GM23338 (cell line): ENCODE results near the gene MRPS5. TPM values are rescaled to one million over a fixed set of nuclear protein-coding genes. Genes with fewer than 3 reads are reported as not detected.

Experiments
- CREB1 ChIP-seq: fragments of 250-450 bp; sonication (Bioruptor Pico); IDR thresholded peaks from 2 replicates; pipeline ENCODE4 v1.5.0; 2020; ENCODE audit warnings: low read depth, mild to moderate bottlenecking, moderate library complexity
- JUNB ChIP-seq: IDR thresholded peaks from one replicate; pipeline ENCODE4 v1.6.1; 2016; ENCODE audit warnings: antibody characterized with exemption; ENCODE audit not compliant: unreplicated experiment
- POLR2AphosphoS5 ChIP-seq: IDR thresholded peaks from 2 replicates; pipeline ENCODE4 v1.6.1; 2016; ENCODE audit warnings: antibody characterized with exemption, low read depth
- STAT1 ChIP-seq: IDR thresholded peaks from one replicate; pipeline ENCODE4 v1.6.1; 2016; ENCODE audit warnings: antibody characterized with exemption; ENCODE audit not compliant: unreplicated experiment
- ZNF114 ChIP-seq: fragments of 250-450 bp; sonication (Bioruptor Pico); IDR thresholded peaks from 2 replicates; pipeline ENCODE4 v1.5.0; 2020; ENCODE audit warnings: mild to moderate bottlenecking, moderate library complexity
- ZNF331 ChIP-seq: fragments of 250-450 bp; sonication (Bioruptor Pico); IDR thresholded peaks from 2 replicates; pipeline ENCODE4 v1.5.0; 2020; ENCODE audit warnings: low read depth, mild to moderate bottlenecking, moderate library complexity
- polyA plus RNA-seq: library from polyadenylated mRNA; unstranded; fragments of >200 nt; fragmentation: Nextera tagmentation; extraction: Ambion mirVana; gene quantifications from 2 replicates; pipeline ENCODE4 v1.2.1, GENCODE V29; 2016
- total RNA-seq: library from RNA; depleted of rRNA; stranded (reverse); fragments of >200 nt; shearing (Covaris generic); gene quantifications from 2 replicates; pipeline ENCODE4 v1.2.3, GENCODE V29; 2014
- TF ChIP-seq, protein P1 (sequence below): fragments of 250-450 bp; sonication (Bioruptor Pico); IDR thresholded peaks from 2 replicates; pipeline ENCODE4 v1.5.0; 2020; ENCODE audit warnings: mild to moderate bottlenecking, moderate library complexity
- TF ChIP-seq, protein P2 (sequence below): IDR thresholded peaks from one replicate; pipeline ENCODE4 v1.6.1; 2018; ENCODE audit warnings: antibody characterized with exemption; ENCODE audit not compliant: unreplicated experiment

Gene MRPS5
- total and polyA plus RNA-seq, 2 experiments from 2014 or later = 51.9 to 79.0 TPM

DNA sequence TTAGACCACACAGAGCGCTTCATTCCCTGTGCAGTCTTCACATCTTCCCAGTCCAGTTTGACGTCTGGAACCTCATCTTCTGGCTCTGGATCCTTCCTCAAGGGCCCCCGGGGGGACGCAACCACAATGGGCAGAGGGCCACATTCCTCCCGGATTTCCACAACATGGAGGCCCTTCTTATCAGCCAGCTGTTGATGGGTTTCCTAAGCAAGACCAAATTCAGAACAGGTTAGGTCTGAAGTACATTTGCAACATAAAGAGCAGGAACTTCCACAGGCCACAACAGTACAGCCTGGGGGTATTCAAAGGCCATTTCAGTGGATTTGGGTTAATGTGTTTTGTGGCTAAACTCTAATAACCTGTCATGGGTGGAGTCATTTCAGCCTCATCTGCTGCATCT is 34.2 kb downstream of the MRPS5 start (continued):
- TF ChIP-seq, protein P1, sequence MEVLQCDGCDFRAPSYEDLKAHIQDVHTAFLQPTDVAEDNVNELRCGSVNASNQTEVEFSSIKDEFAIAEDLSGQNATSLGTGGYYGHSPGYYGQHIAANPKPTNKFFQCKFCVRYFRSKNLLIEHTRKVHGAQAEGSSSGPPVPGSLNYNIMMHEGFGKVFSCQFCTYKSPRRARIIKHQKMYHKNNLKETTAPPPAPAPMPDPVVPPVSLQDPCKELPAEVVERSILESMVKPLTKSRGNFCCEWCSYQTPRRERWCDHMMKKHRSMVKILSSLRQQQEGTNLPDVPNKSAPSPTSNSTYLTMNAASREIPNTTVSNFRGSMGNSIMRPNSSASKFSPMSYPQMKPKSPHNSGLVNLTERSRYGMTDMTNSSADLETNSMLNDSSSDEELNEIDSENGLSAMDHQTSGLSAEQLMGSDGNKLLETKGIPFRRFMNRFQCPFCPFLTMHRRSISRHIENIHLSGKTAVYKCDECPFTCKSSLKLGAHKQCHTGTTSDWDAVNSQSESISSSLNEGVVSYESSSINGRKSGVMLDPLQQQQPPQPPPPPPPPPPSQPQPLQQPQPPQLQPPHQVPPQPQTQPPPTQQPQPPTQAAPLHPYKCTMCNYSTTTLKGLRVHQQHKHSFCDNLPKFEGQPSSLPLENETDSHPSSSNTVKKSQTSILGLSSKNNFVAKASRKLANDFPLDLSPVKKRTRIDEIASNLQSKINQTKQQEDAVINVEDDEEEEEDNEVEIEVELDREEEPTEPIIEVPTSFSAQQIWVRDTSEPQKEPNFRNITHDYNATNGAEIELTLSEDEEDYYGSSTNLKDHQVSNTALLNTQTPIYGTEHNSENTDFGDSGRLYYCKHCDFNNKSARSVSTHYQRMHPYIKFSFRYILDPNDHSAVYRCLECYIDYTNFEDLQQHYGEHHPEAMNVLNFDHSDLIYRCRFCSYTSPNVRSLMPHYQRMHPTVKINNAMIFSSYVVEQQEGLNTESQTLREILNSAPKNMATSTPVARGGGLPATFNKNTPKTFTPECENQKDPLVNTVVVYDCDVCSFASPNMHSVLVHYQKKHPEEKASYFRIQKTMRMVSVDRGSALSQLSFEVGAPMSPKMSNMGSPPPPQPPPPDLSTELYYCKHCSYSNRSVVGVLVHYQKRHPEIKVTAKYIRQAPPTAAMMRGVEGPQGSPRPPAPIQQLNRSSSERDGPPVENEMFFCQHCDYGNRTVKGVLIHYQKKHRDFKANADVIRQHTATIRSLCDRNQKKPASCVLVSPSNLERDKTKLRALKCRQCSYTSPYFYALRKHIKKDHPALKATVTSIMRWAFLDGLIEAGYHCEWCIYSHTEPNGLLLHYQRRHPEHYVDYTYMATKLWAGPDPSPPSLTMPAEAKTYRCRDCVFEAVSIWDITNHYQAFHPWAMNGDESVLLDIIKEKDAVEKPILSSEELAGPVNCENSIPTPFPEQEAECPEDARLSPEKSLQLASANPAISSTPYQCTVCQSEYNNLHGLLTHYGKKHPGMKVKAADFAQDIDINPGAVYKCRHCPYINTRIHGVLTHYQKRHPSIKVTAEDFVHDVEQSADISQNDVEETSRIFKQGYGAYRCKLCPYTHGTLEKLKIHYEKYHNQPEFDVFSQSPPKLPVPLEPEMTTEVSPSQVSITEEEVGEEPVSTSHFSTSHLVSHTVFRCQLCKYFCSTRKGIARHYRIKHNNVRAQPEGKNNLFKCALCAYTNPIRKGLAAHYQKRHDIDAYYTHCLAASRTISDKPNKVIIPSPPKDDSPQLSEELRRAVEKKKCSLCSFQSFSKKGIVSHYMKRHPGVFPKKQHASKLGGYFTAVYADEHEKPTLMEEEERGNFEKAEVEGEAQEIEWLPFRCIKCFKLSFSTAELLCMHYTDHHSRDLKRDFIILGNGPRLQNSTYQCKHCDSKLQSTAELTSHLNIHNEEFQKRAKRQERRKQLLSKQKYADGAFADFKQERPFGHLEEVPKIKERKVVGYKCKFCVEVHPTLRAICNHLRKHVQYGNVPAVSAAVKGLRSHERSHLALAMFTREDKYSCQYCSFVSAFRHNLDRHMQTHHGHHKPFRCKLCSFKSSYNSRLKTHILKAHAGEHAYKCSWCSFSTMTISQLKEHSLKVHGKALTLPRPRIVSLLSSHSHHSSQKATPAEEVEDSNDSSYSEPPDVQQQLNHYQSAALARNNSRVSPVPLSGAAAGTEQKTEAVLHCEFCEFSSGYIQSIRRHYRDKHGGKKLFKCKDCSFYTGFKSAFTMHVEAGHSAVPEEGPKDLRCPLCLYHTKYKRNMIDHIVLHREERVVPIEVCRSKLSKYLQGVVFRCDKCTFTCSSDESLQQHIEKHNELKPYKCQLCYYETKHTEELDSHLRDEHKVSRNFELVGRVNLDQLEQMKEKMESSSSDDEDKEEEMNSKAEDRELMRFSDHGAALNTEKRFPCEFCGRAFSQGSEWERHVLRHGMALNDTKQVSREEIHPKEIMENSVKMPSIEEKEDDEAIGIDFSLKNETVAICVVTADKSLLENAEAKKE (CRISPR knock-in tag) = no peak
- TF ChIP-seq ZNF331 (CRISPR knock-in tag) (no peak), JUNB (no peak), POLR2AphosphoS5 (no peak), ZNF114 (CRISPR knock-in tag) (no peak), STAT1 (no peak), CREB1 (CRISPR knock-in tag) (no peak)
- TF ChIP-seq, protein P2, sequence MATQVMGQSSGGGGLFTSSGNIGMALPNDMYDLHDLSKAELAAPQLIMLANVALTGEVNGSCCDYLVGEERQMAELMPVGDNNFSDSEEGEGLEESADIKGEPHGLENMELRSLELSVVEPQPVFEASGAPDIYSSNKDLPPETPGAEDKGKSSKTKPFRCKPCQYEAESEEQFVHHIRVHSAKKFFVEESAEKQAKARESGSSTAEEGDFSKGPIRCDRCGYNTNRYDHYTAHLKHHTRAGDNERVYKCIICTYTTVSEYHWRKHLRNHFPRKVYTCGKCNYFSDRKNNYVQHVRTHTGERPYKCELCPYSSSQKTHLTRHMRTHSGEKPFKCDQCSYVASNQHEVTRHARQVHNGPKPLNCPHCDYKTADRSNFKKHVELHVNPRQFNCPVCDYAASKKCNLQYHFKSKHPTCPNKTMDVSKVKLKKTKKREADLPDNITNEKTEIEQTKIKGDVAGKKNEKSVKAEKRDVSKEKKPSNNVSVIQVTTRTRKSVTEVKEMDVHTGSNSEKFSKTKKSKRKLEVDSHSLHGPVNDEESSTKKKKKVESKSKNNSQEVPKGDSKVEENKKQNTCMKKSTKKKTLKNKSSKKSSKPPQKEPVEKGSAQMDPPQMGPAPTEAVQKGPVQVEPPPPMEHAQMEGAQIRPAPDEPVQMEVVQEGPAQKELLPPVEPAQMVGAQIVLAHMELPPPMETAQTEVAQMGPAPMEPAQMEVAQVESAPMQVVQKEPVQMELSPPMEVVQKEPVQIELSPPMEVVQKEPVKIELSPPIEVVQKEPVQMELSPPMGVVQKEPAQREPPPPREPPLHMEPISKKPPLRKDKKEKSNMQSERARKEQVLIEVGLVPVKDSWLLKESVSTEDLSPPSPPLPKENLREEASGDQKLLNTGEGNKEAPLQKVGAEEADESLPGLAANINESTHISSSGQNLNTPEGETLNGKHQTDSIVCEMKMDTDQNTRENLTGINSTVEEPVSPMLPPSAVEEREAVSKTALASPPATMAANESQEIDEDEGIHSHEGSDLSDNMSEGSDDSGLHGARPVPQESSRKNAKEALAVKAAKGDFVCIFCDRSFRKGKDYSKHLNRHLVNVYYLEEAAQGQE = no peak
